ENCODE data around the gene IFNG-AS1.

The IFNG-AS1 gene

GRCh38 chr12:68067762-68068376 is 78.6 kb downstream of the IFNG-AS1 start:
- Histone ChIP-seq H3K9me3 (ENCODE audit: control insufficient read depth, insufficient read depth, low read depth, low read length) (peaks cover 27% of the 10 kb centered on the region), H3K4me3 (ENCODE audit: low read depth, low read length) (no peak overlapping the region), H3K9ac (ENCODE audit: low read length) (no peak overlapping the region)

GRCh38 chr12:68069275-68069674 is 80.0 kb downstream of the IFNG-AS1 start:
- no peaks in the 10 kb centered on the region for H3K36me3 ChIP-seq (ENCODE audit: control insufficient read depth, insufficient read depth, low read length)
- peaks cover 27% of the 10 kb centered on the region for H3K9me3 ChIP-seq (ENCODE audit: control insufficient read depth, insufficient read depth, low read depth, low read length)
- H3K27me3 ChIP-seq (ENCODE audit: control insufficient read depth, insufficient read depth, low read length), result no peaks in the 10 kb centered on the region
- H3K4me3 ChIP-seq (ENCODE audit: low read depth, low read length), result no peak overlapping the region
- peaks cover under 1% of the 10 kb centered on the region for H3K4me1 ChIP-seq (ENCODE audit: control insufficient read depth, insufficient read depth, low read length)
- H3K27ac ChIP-seq (ENCODE audit: low read depth, low read length), result no peak overlapping the region
- no peak overlapping the region for H3K9ac ChIP-seq (ENCODE audit: low read length)

More at GRCh38 chr12:68067762-68068376, 78.6 kb downstream of the IFNG-AS1 start:
- Histone ChIP-seq H3K27me3 (ENCODE audit: control insufficient read depth, insufficient read depth, low read length) (no peaks in the 10 kb centered on the region), H3K27ac (ENCODE audit: low read depth, low read length) (no peak overlapping the region), H3K36me3 (ENCODE audit: control insufficient read depth, insufficient read depth, low read length) (no peaks in the 10 kb centered on the region), H3K4me1 (ENCODE audit: control insufficient read depth, insufficient read depth, low read length) (no peaks in the 10 kb centered on the region)

Data from HUES6 (cell line).